Right cardiac atrium (tissue), 5 donors: ENCODE results near the gene GALNT16. TPM values are rescaled to one million over a fixed set of nuclear protein-coding genes. Genes with fewer than 3 reads are reported as not detected.
"Not testable (repeated sequence)": the region's sequence is repeated elsewhere in the genome, so short reads cannot be mapped to it uniquely, and the experiment has no call there.

Source experiments
- ATAC-seq, 2 donors: fragments of 200-7000 bp; cut with Tn5 transposase; one replicate each; pipeline versions ENCODE4 v1.8.0 to v1.9.1; 2020; ENCODE audit warnings: moderate library complexity in 2 of 2, mild to moderate bottlenecking in 1 of 2
- DNase-seq, 3 donors: peaks; one replicate each; pipeline ENCODE4 v3.0.0-alpha.2; 2020
- H3K27ac ChIP-seq: one replicate; pipeline ENCODE4 v1.5.1; 2013; ENCODE audit warnings: mild to moderate bottlenecking, low read length, control low read depth, moderate library complexity
- H3K27me3 ChIP-seq: one replicate; pipeline ENCODE4 v1.6.1; 2013; ENCODE audit not compliant: control insufficient read depth, insufficient read depth
- H3K4me1 ChIP-seq: one replicate; pipeline ENCODE4 v1.6.1; 2013; ENCODE audit warnings: low read length; ENCODE audit not compliant: control insufficient read depth, insufficient read depth
- H3K4me3 ChIP-seq: one replicate; pipeline ENCODE4 v1.5.1; 2013; ENCODE audit warnings: low read length, control low read depth
- H3K9me3 ChIP-seq: one replicate; pipeline ENCODE4 v1.6.1; 2013; ENCODE audit warnings: low read length; ENCODE audit not compliant: control insufficient read depth
- WGBS: extraction: QIAGEN DNeasy Blood & Tissue Kit; methylation state at CpG from one replicate; pipeline ENCODE4 v1.1.7; 2013; 5-methylcytosine and 5-hydroxymethylcytosine counted together
- intact Hi-C, 4 donors: fragments of 100-400 bp; cut with DNase I; formaldehyde crosslinking; loops; one replicate each; pipeline versions ENCODE4 v1.11.0 to v1.14.0; 2022 to 2023
- polyA plus RNA-seq: library from polyadenylated mRNA; stranded (reverse); fragments of 200-250 nt; gene quantifications from one replicate; pipeline ENCODE4 v1.2.3, GENCODE V29; 2013
- total RNA-seq, 4 donors: library from RNA; stranded (reverse); fragmentation: NEBNext Ultra II Directional; extraction: Animal tissue kit (Norgen Biotek cat#: 25700); gene quantifications; one replicate each; pipeline ENCODE4 v1.2.1, GENCODE V29; 2021
- donor health status: healthy with polysubstance abuse.
- donor health status: DM: no; HTN: yes; CAD: no.
- donor health status: DM: no; HTN: no; CAD: no.
- donor health status: DM: no; HTN: yes; CAD: no; lungs with severe emphysema.
- donor health status: DM: yes; HTN: yes; CAD: no.

The GALNT16 gene
- total and polyA plus RNA-seq, 5 donors, result 24.3 to 50.9 (median 33.5) TPM

- H3K4me1 ChIP-seq, result peaks cover 8% of the 10 kb centered on the region
- intact Hi-C loops, result no loop called here
- WGBS, result 42% methylated on average over 4 of the region's 4 CpGs
- H3K4me3 ChIP-seq, result no peak overlapping the region
- no peaks in the 10 kb centered on the region for H3K9me3 ChIP-seq
- peak; percentile 22 to 42 for ATAC-seq
- no peaks in the 10 kb centered on the region for H3K27me3 ChIP-seq
- no peak for DNase-seq
- H3K27ac ChIP-seq, result peak overlapping the region; percentile 23
Observed at GRCh38 chr14:69268763-69269162, 8.8 kb downstream of the GALNT16 start.

- Histone ChIP-seq H3K4me1 (peaks cover 8% of the 10 kb centered on the region), H3K4me3 (no peak overlapping the region), H3K27me3 (no peaks in the 10 kb centered on the region), H3K9me3 (no peaks in the 10 kb centered on the region), H3K27ac (no peak overlapping the region)
- ATAC-seq (no peak), DNase-seq (no peak)
- 90% methylated on average over 1 of the region's 1 CpG for WGBS
- intact Hi-C loops, result no loop called here
Observed at GRCh38 chr14:69269381-69269780, 9.4 kb downstream of the GALNT16 start.

- no peak for DNase-seq
- Histone ChIP-seq H3K4me3 (no peak overlapping the region), H3K9me3 (no peaks in the 10 kb centered on the region), H3K27me3 (no peaks in the 10 kb centered on the region), H3K4me1 (peaks cover 10% of the 10 kb centered on the region), H3K27ac (no peak overlapping the region)
- WGBS, result 87% methylated on average over 10 of the region's 10 CpGs
- intact Hi-C loops, result no loop called here
- no peak for ATAC-seq
Observed at GRCh38 chr14:69270097-69270496, 10.1 kb downstream of the GALNT16 start.

GRCh38 chr14:69270795-69271708, 11.1 kb downstream of the GALNT16 start:
- peak in 2 of 3 donors; percentile 27 to 67 for DNase-seq
- peak in 1 of 2 donors; percentile 14 for ATAC-seq
- no peaks in the 10 kb centered on the region for H3K27me3 ChIP-seq
- H3K9me3 ChIP-seq, result no peaks in the 10 kb centered on the region
- WGBS, result 84% methylated on average over 21 of the region's 21 CpGs
- H3K4me1 ChIP-seq, result peaks cover 10% of the 10 kb centered on the region
- H3K4me3 ChIP-seq, result no peak overlapping the region
- H3K27ac ChIP-seq, result no peak overlapping the region
- intact Hi-C loops, result no loop called here

- Histone ChIP-seq H3K27me3 (no peaks in the 10 kb centered on the region), H3K4me3 (no peak overlapping the region), H3K27ac (peak overlapping the region; percentile 36), H3K9me3 (no peaks in the 10 kb centered on the region), H3K4me1 (peaks cover 5% of the 10 kb centered on the region)
- WGBS, result 43% methylated on average over 2 of the region's 2 CpGs
- intact Hi-C loops, result no loop called here
- ATAC-seq, result peak; percentile 53 to 65
- no peak for DNase-seq
Observed at GRCh38 chr14:69274321-69274720, 14.4 kb downstream of the GALNT16 start.

GRCh38 chr14:69275331-69275730, 15.4 kb downstream of the GALNT16 start:
- H3K27me3 ChIP-seq, result no peaks in the 10 kb centered on the region
- no peaks in the 10 kb centered on the region for H3K9me3 ChIP-seq
- whole genome bisulfite sequencing, result 98% methylated on average over 2 of the region's 2 CpGs
- intact Hi-C loops, result no loop called here
- H3K4me1 ChIP-seq, result peaks cover 5% of the 10 kb centered on the region
- H3K27ac ChIP-seq, result no peak overlapping the region
- ATAC-seq (no peak), DNase-seq (no peak)
- no peak overlapping the region for H3K4me3 ChIP-seq

GRCh38 chr14:69277356-69277755, 17.4 kb downstream of the GALNT16 start:
- H3K4me1 ChIP-seq, H3K27ac ChIP-seq, intact Hi-C loops, DNase-seq, H3K4me3 ChIP-seq, H3K27me3 ChIP-seq, H3K9me3 ChIP-seq, ATAC-seq: not testable (repeated sequence)
- WGBS, result 99% methylated on average over 2 of the region's 3 CpGs

- no peaks in the 10 kb centered on the region for H3K27me3 ChIP-seq
- 91% methylated on average over 9 of the region's 9 CpGs for WGBS
- H3K4me1 ChIP-seq, result peaks cover 3% of the 10 kb centered on the region
- H3K9me3 ChIP-seq, result no peaks in the 10 kb centered on the region
- intact Hi-C loops, result no loop called here
- ATAC-seq (no peak), DNase-seq (no peak)
- no peak overlapping the region for H3K4me3 ChIP-seq
- no peak overlapping the region for H3K27ac ChIP-seq
Observed at GRCh38 chr14:69280746-69281291, 20.9 kb downstream of the GALNT16 start.

GRCh38 chr14:69281450-69282169, 21.7 kb downstream of the GALNT16 start:
- H3K9me3 ChIP-seq, result no peaks in the 10 kb centered on the region
- H3K27ac ChIP-seq, result no peak overlapping the region
- H3K4me3 ChIP-seq, result no peak overlapping the region
- no peaks in the 10 kb centered on the region for H3K27me3 ChIP-seq
- ATAC-seq (peak; percentile 30 to 67), DNase-seq (no peak)
- intact Hi-C loops, result no loop called here
- 70% methylated on average over 10 of the region's 10 CpGs for WGBS
- peaks cover 3% of the 10 kb centered on the region for H3K4me1 ChIP-seq

GRCh38 chr14:69282448-69282847, 22.5 kb downstream of the GALNT16 start:
- no peak overlapping the region for H3K27ac ChIP-seq
- intact Hi-C loops, result no loop called here
- 94% methylated on average over 6 of the region's 6 CpGs for WGBS
- H3K27me3 ChIP-seq, result no peaks in the 10 kb centered on the region
- H3K4me1 ChIP-seq, result peaks cover 7% of the 10 kb centered on the region
- no peak overlapping the region for H3K4me3 ChIP-seq
- no peaks in the 10 kb centered on the region for H3K9me3 ChIP-seq
- ATAC-seq, result no peak
- DNase-seq, result no peak

GRCh38 chr14:69284170-69284569, 24.2 kb downstream of the GALNT16 start:
- WGBS, result 67% methylated on average over 9 of the region's 9 CpGs
- H3K9me3 ChIP-seq, result no peaks in the 10 kb centered on the region
- no peak for DNase-seq

More at GRCh38 chr14:69284170-69284569, 24.2 kb downstream of the GALNT16 start:
- intact Hi-C loops, result no loop called here
- Histone ChIP-seq H3K4me3 (no peak overlapping the region), H3K4me1 (peaks cover 7% of the 10 kb centered on the region), H3K27ac (no peak overlapping the region), H3K27me3 (no peaks in the 10 kb centered on the region)
- ATAC-seq, result peak in 1 of 2 donors; percentile 23
